Activated naive CD4-positive, alpha-beta T cell treated with anti-CD3 and anti-CD28 coated beads, Interleukin-2, amount 50 U/mL, for 72 hours (primary cell): ENCODE data around the gene SRCAP. TPM values are rescaled to one million over a fixed set of nuclear protein-coding genes. Genes with fewer than 3 reads are reported as not detected.

Experiments used
- ATAC-seq, 2 donors: fragments of 150-1000 bp; cut with Tn5 transposase; 2 replicates each; pipeline ENCODE4 v1.10.0; 2021; ENCODE audit warnings: mild to moderate bottlenecking in 2 of 2, moderate library complexity in 2 of 2
- DNase-seq, 2 donors: peaks; one replicate each; pipeline ENCODE4 v3.0.0; 2021 to 2022; ENCODE audit warnings: low spot score in 2 of 2
- H3K27ac Mint-ChIP-seq, 2 donors: one replicate each; pipeline ENCODE4 v1.8.0; 2022; ENCODE audit warnings: mild to moderate bottlenecking in 2 of 2, mixed read lengths in 2 of 2
- H3K36me3 Mint-ChIP-seq, 2 donors: one replicate each; pipeline ENCODE4 v1.8.0; 2022; ENCODE audit warnings: mixed read lengths in 2 of 2
- H3K9me3 Mint-ChIP-seq, 2 donors: one replicate each; pipeline ENCODE4 v1.8.0; 2022; ENCODE audit warnings: mixed read lengths in 2 of 2
- total RNA-seq, 2 donors: library from RNA; stranded (reverse); gene quantifications; one replicate each; pipeline ENCODE4 v1.2.3, GENCODE V29; 2022

SRCAP gene
- total RNA-seq, 2 donors from 2014 or later, result 61.6 to 76.8 TPM

DNA sequence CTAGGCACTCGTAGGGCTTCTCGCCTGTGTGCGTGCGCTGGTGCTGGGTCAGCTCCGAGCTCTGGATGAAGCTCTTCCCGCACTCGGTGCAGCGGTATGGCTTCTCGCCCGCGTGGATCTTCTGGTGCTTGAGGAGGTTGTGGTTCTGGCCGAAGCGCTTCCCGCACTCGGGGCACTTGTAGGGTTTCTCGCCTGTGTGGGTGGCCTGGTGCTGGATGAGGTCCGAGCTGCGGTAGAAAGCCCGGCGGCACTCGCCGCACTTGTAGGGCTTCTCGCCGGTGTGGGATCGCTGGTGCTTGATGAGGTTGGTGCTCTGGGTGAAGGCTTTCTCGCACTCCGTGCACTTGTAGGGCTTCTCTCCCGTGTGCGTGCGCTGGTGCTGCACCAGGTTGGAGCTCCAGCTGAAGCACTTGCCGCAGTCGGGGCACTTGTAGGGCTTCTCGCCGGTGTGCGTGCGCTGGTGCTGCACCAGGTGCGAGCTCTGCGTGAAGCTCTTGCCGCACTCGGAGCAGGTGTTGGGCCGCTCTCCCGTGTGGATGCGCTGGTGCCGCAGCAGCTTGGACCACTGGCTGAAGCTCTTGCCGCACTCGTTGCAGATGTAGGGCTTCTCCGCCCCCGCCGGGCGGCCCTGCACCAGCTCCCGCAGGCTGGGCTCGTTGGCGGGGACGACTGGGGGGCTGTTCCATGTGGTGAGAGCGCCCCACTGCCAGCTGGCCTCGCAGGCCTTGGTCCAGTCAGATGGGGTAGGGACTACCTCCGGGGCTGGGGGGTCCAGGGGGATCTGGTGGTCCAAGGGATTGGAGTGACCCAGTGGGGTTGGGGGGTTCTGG is 84.5 kb downstream of the SRCAP start:
- H3K9me3 Mint-ChIP-seq, result no peaks in the 10 kb centered on the region
- no peaks in the 10 kb centered on the region for H3K36me3 Mint-ChIP-seq
- peak in 1 of 2 donors; percentile 52 for DNase-seq
- ATAC-seq, result no peak
- no peak overlapping the region for H3K27ac Mint-ChIP-seq

DNA sequence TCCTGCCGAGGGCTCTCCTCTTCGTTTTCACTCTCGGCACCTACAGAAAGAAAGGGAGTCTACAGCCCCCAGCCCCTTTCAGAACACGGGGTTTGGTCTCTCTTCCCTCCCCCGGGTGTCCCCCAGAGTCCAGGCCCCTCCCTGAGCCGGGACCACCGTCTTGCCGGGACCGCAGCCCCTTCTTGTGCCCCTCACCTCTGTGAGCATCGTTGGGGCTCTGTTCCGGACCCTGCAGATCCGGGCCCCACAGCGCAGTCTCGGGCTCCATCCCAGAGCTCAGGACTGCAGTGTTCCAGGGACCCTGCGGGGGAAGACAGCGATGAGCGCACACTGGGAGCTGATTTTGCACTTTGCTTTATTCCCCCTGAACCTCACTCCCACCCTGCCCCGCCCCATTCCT is 85.2 kb downstream of the SRCAP start:
- ATAC-seq (no peak), DNase-seq (no peak)
- Mint-ChIP-seq H3K27ac (no peak overlapping the region), H3K9me3 (no peaks in the 10 kb centered on the region), H3K36me3 (no peaks in the 10 kb centered on the region)

DNA sequence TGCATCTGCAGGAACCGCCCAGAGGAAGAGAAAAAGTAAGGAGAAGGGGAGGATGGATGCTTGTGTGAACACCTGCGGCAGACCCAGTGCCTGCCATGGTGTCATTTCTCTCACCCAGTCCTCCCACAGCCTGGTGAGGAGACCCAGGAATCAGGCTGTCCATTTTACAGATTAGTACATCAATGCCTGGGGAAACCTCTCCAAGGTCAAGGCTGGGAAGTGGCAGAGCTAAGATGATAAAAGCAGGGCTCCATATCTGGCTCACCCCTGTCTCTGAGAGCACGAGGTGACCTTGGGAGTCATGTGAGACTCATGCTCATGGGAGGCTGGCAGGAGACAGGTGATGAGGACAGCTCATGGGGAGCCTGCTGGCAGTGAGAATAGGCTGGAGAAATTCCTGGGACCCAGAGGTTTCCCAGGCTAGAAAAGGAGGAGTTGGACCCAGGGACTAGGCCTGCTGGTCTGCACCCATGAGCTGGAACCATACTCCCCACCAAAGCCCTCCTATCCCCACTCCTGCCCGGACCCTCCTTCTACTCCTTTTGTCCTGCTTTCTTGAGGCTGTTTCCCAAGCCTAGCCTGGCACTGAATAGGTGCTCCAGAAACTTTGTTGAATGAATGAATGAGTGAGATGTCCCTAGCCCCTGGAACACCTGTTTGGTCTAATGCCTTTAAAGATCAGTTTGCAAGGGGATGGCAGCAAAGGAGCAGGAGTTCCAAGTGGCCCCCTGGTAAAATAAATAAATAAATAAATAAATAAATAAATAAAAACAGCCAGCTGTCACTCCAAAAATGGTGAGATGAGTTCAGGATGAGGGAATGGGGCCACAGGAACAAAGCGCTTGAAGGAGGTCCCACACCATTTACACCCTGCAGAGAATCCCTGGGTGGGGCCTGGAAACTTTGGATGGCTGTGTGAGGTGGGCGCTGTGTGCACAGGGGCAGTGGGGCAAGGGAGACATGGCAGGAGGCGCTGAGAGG is 86.4 kb downstream of the SRCAP start:
- no peak for DNase-seq
- Mint-ChIP-seq H3K36me3 (no peaks in the 10 kb centered on the region), H3K27ac (peak overlapping the region in 1 of 2 donors; percentile 44), H3K9me3 (no peaks in the 10 kb centered on the region)
- no peak for ATAC-seq

DNA sequence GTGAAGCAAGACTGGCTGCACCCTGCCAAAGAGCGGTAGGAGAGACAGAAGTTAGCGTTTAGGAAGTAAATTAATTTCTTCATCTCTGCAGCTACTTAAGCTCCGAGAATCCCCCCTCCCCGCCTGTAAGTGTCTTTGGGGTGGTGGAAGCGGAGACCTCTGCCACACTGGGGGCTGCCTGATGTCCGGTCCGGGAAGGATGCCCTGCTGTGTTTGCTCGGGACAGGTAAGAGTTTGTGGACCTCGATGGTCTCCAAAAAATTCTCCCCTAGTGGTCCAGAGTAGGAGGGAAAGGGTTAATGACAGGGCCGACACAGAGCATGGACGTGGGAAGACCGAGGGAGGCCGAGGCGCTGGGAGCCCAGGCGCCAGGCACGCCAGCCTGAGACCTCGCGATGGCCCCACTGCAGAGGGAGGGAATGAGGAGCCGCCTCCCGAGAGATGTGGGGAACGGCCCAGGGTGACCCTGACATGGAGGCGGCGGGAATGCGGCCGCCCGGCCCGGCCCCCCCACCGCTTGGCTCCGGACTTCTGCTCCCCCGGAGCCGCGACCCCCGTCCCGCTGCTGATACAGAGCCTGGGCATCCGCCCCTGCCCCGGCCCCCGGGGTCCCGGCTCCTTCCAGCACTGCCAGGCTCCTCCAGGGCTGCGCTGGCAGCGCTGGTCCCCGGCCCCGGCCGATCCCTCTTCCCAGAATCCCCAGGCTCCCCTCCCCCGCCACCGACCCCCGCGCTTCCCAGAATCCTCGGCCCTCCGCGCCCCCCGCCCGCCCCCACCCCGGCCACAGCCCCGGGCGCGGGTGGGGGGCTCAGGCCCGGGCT is 87.4 kb downstream of the SRCAP start:
- Mint-ChIP-seq H3K27ac (peak overlapping the region; percentile 38 to 72), H3K9me3 (no peaks in the 10 kb centered on the region), H3K36me3 (no peaks in the 10 kb centered on the region)
- DNase-seq (no peak), ATAC-seq (peak; percentile 70 to 72)

DNA sequence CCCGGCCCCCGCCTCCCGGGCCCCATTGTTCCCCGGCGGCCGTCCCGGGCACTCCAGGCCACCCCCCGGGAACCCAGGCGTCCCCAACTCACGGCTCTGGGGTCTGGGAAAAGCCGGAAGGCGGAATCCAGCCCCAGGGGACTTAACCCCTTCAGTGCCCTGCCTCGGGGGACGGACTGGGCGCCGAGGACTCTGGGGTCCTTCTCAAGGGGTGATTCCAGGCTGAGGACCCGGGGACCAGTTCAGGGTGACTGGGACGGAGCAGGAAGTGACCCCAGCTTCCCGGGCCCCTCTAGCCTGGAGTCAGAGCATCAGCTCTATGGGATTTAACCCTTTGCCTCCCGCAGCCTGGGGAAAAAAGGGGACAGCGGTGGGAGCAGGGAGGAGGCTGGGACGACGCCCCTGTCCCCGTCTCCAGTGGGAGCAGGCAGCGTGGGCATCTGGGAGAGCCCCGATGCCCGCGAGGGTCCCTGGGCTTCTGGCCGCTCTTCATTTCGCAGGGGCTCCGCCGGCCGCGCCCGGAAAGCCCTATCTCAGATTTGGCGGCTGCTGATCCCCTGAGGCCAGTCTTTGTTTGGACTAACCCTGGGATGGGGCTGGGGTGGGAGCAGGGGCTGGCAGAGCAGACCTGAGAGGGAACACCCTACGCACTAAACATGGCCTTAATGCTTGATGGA is 88.1 kb downstream of the SRCAP start, which contains the start of gene ZNF629:
ZNF629 (minus strand) TSS at position 270 of the 677 bp plus-strand sequence. CDS start 2,723 bp downstream, outside the sequence.
- ATAC-seq (peak; percentile 49 to 56), DNase-seq (no peak)
- no peaks in the 10 kb centered on the region for H3K36me3 Mint-ChIP-seq
- H3K9me3 Mint-ChIP-seq, result no peaks in the 10 kb centered on the region
- peak within 1 kb of the TSS; percentile 38 to 72 for H3K27ac Mint-ChIP-seq

DNA sequence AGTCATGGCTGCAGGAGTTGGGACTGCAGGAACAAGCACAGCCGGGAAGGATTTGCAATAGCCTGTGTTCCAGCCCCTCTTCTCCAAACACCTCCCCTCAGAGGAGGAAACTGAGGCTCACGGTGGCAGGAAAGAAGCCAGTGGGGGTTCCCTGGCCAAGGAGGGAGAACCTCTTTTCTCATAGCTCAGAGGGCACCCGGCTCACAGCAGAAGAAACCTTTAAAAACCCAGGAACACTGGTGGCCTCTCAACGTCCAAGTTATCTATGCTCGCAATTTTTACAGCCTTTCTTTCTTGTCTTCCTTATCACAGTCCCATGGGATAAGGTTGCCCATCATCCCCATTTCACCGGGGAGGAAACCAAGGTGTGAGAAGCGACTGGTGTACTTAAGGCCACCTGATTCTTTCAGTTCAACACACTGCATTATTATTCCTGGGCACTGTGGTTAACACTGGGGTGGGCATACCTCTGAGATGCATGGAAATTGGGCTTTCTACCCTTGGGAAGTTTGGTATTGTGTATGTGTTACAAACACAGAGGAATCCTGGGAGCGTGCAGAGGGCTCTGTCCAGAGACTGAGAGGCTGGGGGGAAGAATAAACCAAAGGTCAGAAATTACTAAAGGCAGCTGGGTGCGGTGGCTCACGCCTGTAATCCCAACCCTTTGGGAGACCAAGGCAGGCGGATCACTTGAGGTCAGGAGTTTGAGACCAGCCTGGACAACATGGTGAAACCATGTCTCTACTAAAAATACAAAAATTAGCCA is 88.8 kb downstream of the SRCAP start:
- no peak for DNase-seq
- Mint-ChIP-seq H3K36me3 (no peaks in the 10 kb centered on the region), H3K27ac (peak overlapping the region in 1 of 2 donors; percentile 38), H3K9me3 (no peaks in the 10 kb centered on the region)
- ATAC-seq, result no peak

Other genes with a start within 250 kb of the SRCAP start
- gene ITGAL, start 226.4 kb upstream of the SRCAP start, total RNA-seq, result 100 to 1,000 TPM; 297 to 390 TPM
- 1 to 10 TPM; 2.3 to 9.3 TPM for gene ZNF768, start 172.6 kb upstream of the SRCAP start, total RNA-seq
- gene ZNF747, start 164.3 kb upstream of the SRCAP start, total RNA-seq, result 1 to 10 TPM; 4.5 to 8.2 TPM
- gene ZNF764, start 140.8 kb upstream of the SRCAP start, total RNA-seq, result 10 to 100 TPM; 11.1 to 11.6 TPM
- 1 to 10 TPM; 7.2 TPM for gene ZNF688, start 127.5 kb upstream of the SRCAP start, total RNA-seq
- 10 to 100 TPM; 10.8 to 22.1 TPM for gene ZNF785, start 113.5 kb upstream of the SRCAP start, total RNA-seq
- 10 to 100 TPM; 11.6 to 13.7 TPM for gene ZNF689, start 88.8 kb upstream of the SRCAP start, total RNA-seq
- gene PRR14, start 48.2 kb upstream of the SRCAP start, total RNA-seq, result 100 to 1,000 TPM; 103 to 111 TPM
- gene FBRS, start 40.7 kb upstream of the SRCAP start, total RNA-seq, result 100 to 1,000 TPM; 104 to 117 TPM
- 10 to 100 TPM; 32.9 to 61.9 TPM for gene PHKG2, start 49.3 kb downstream of the SRCAP start, total RNA-seq
- gene CFAP119, start 62.9 kb downstream of the SRCAP start, total RNA-seq, result 1 to 10 TPM; 2.6 to 3.6 TPM
- 10 to 100 TPM; 68.9 to 74.4 TPM for gene RNF40, start 63.2 kb downstream of the SRCAP start, total RNA-seq
- gene ZNF629, start 88.0 kb downstream of the SRCAP start, total RNA-seq, result 1 to 10 TPM in 1 of 2 donors, under 1 TPM in 1; 0.16 to 3.6 TPM
- gene BCL7C, start 194.9 kb downstream of the SRCAP start, total RNA-seq, result 10 to 100 TPM; 27.3 to 45.9 TPM
- under 1 TPM; 0.29 to 0.96 TPM for gene CTF1, start 197.4 kb downstream of the SRCAP start, total RNA-seq
- gene FBXL19, start 224.4 kb downstream of the SRCAP start, total RNA-seq, result 10 to 100 TPM; 24.4 to 36.4 TPM
- 10 to 100 TPM in 1 of 2 donors, 1 to 10 TPM in 1; 7.3 to 17.1 TPM for gene ORAI3, start 249.9 kb downstream of the SRCAP start, total RNA-seq